Measurements from ENCODE around the gene ADAMTS4. TPM values are rescaled to one million over a fixed set of nuclear protein-coding genes. Genes with fewer than 3 reads are reported as not detected.
"Not testable (repeated sequence)": the region's sequence is repeated elsewhere in the genome, so short reads cannot be mapped to it uniquely, and the experiment has no call there.

ADAMTS4 gene
- total and polyA plus RNA-seq, 2 experiments from 2014 or later: 7.2 to 9.8 TPM

DNA sequence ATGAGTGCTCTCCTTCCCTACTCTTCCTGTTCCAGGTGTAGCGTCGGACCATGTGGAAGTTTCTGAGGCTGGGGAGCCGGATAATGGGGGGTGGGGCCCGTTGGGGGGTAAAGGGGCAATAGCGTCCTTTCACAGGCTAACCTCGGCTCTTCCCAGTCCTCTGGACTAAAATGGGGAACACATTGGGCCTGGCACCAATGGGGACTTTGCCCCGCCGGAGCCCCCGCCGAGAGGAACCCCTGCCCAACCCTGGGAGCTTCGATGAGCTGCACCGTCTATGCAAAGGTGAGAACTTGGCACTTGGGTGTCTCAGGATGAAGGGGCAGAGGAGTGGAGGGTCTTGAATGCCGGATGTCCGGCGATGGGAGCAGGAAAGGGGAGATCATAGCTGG is 27.5 kb upstream of the ADAMTS4 start:
- no peak for DNase-seq
- 14 to 15% methylated on average over 11 to 15 of the region's 15 CpGs for WGBS, 2 experiments (ENCODE audit: low coverage in 1 of 2, low lambda C conversion rate in 2 of 2, missing lambda C conversion rate in 2 of 2)
- peak overlapping the region; percentile 93 for H2AFZ ChIP-seq
- H3K27me3 ChIP-seq (replicated peaks; ENCODE audit: insufficient read depth): no peaks in the 10 kb centered on the region
- H3K9me3 ChIP-seq (ENCODE audit: low read depth): no peaks in the 10 kb centered on the region
- in situ Hi-C loops (cut with MboI): no loop called here
- peaks cover 7% of the 10 kb centered on the region for H3K79me2 ChIP-seq (ENCODE audit: insufficient read depth)
- H3K27ac ChIP-seq: no peak overlapping the region
- no peak for TF ChIP-seq EZH2 (IDR thresholded peaks at IDR 0.05; ENCODE audit: insufficient read depth, poor library complexity, severe bottlenecking)
- no peak for TF ChIP-seq EZH2phosphoT487 (IDR thresholded peaks at IDR 0.05; ENCODE audit: insufficient read depth, low read depth)
- no peaks in the 10 kb centered on the region for H4K20me1 ChIP-seq (ENCODE audit: insufficient read depth)
- peaks cover 11% of the 10 kb centered on the region; the same call in 1 of the 2 replicates for H3K4me1 ChIP-seq (ENCODE audit: insufficient read depth)
- peak overlapping the region; percentile 73 for H3K4me2 ChIP-seq (ENCODE audit: unreplicated experiment)
- H3K36me3 ChIP-seq (ENCODE audit: low read depth): no peaks in the 10 kb centered on the region; the same call in 1 of the 2 replicates
- H3F3A ChIP-seq (ENCODE audit: insufficient read depth): peaks cover 5% of the 10 kb centered on the region; the same call in 1 of the 2 replicates
- H3K4me3 ChIP-seq: peak overlapping the region; percentile 91
- H3K9me2 ChIP-seq (ENCODE audit: insufficient read depth): no peaks in the 10 kb centered on the region
- peak overlapping the region; percentile 80 for H3K9ac ChIP-seq

DNA sequence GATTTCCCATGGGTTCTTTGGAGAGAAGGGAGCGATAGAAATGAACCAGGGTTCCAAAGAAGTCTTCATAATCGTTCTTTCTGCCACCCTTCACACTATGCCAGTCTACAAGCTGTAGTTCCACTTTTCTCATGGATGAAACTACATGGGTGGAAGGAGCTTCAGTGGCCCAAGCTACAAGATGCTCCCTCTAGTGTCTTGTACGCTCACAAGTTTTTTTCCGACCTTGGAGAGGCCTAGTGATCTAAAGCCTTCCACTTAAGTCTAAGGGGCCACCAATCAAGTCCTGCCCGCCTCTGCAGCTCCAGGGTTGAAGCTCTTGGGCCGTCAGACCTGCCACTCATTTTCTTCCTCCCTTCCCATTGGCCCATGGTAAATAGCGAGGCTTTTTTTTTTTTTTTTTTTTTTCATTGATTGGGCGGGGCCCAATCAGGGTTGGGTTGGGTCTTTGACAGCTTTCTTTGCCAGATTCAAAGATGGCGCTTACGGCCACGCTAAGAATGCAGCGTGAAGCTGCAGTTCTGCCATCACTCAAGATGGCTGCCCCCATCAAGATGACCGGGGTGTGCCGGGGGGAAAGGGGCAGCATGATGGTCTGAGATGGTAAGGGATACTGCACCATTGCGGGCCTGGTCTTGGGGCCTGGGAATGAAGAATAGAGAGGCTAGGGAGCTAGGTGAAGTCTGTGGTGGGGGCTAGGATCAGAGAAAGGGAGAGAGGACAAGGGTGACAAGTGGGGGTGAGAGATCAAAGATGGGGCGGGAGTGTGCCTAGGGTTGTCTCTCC is 26.9 kb upstream of the ADAMTS4 start, which contains the start of gene TOMM40L:
TSS of gene TOMM40L (plus strand) at position 527 of the 786 bp plus-strand sequence. CDS start 430 bp downstream, outside the sequence.
- Histone ChIP-seq H3K4me3 (peak within 1 kb of the TSS; percentile 91), H3K27ac (peak within 1 kb of the TSS; percentile 45; the same call in 1 of the 2 replicates), H2AFZ (peak within 1 kb of the TSS; percentile 97), H3K27me3 (replicated peaks; ENCODE audit: insufficient read depth) (no peaks in the 10 kb centered on the region), H4K20me1 (ENCODE audit: insufficient read depth) (no peaks in the 10 kb centered on the region), H3F3A (ENCODE audit: insufficient read depth) (peaks cover 5% of the 10 kb centered on the region; the same call in 1 of the 2 replicates), H3K9ac (peak within 1 kb of the TSS; percentile 80), H3K4me2 (ENCODE audit: unreplicated experiment) (peak within 1 kb of the TSS; percentile 73), H3K4me1 (ENCODE audit: insufficient read depth) (peaks cover 11% of the 10 kb centered on the region; the same call in 1 of the 2 replicates), H3K9me3 (ENCODE audit: low read depth) (no peaks in the 10 kb centered on the region), H3K79me2 (ENCODE audit: insufficient read depth) (peaks cover 7% of the 10 kb centered on the region), H3K36me3 (ENCODE audit: low read depth) (no peaks in the 10 kb centered on the region; the same call in 1 of the 2 replicates), H3K9me2 (ENCODE audit: insufficient read depth) (no peaks in the 10 kb centered on the region)
- WGBS, 2 experiments (ENCODE audit: low coverage in 1 of 2, low lambda C conversion rate in 2 of 2, missing lambda C conversion rate in 2 of 2): 1% methylated on average over 15 to 16 of the region's 16 CpGs
- TF ChIP-seq EZH2phosphoT487 (IDR thresholded peaks at IDR 0.05; ENCODE audit: insufficient read depth, low read depth) (no peak), EZH2 (IDR thresholded peaks at IDR 0.05; ENCODE audit: insufficient read depth, poor library complexity, severe bottlenecking) (no peak)
- peak; percentile 99 for DNase-seq
- in situ Hi-C loops (cut with MboI): no loop called here

DNA sequence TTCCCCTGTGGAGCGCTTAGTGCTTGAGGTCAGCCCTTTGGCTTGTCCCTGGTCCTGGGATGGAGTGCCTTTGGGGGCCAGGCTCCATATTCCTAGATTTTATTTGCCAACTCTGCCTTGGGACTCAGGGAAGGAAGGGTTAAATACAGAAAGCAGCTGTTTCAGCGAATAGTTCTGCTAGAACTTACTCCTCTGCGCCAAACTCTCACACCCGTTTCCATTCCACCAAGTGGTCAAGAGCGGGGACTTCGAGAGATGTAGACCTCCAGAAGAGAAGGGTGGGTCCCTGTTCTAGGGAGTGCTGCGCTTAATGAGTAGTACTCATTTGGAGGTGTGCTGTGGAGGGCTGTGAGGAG is 26.3 kb upstream of the ADAMTS4 start:
- peak overlapping the region; percentile 45 for H3K4me2 ChIP-seq (ENCODE audit: unreplicated experiment)
- no peak for DNase-seq

DNA sequence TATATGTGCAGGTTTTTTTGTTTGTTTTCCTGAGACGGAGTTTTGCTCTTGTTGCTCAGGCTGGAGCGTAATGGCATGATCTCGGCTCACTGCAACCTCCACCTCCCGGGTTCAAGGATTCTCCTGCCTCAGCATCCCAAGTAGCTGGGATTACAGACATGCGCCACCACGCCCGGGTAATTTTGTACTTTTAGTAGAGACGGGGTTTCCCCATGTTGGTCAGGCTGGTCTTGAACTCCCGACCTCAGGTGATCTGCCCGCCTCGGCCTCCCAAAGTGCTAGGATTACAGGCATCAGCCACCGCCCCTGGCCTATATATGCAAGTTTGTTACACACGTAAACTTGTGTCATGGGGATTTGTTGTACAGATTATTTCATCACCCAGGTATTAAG is 25.8 kb upstream of the ADAMTS4 start:
- WGBS, 2 experiments (ENCODE audit: low coverage in 1 of 2, low lambda C conversion rate in 2 of 2, missing lambda C conversion rate in 2 of 2): 87% methylated on average over 12 to 13 of the region's 13 CpGs
- not testable (repeated sequence) for H3K36me3 ChIP-seq (ENCODE audit: low read depth)

More for the DNA sequence above, 26.3 kb upstream of the ADAMTS4 start:
- Histone ChIP-seq H3F3A (ENCODE audit: insufficient read depth) (peaks cover 5% of the 10 kb centered on the region; the same call in 1 of the 2 replicates), H3K27ac (peak overlapping the region; percentile 45; the same call in 1 of the 2 replicates), H4K20me1 (ENCODE audit: insufficient read depth) (no peaks in the 10 kb centered on the region), H3K4me3 (peak overlapping the region; percentile 30; the same call in 1 of the 2 replicates), H3K36me3 (ENCODE audit: low read depth) (no peaks in the 10 kb centered on the region; the same call in 1 of the 2 replicates), H3K4me1 (ENCODE audit: insufficient read depth) (peaks cover 11% of the 10 kb centered on the region; the same call in 1 of the 2 replicates), H3K79me2 (ENCODE audit: insufficient read depth) (peaks cover 7% of the 10 kb centered on the region), H3K9me3 (ENCODE audit: low read depth) (no peaks in the 10 kb centered on the region), H3K9ac (no peak overlapping the region), H3K27me3 (replicated peaks; ENCODE audit: insufficient read depth) (no peaks in the 10 kb centered on the region), H2AFZ (peak overlapping the region; percentile 97), H3K9me2 (ENCODE audit: insufficient read depth) (no peaks in the 10 kb centered on the region)
- 44 to 48% methylated on average over 7 of the region's 7 CpGs for WGBS, 2 experiments (ENCODE audit: low coverage in 1 of 2, low lambda C conversion rate in 2 of 2, missing lambda C conversion rate in 2 of 2)
- in situ Hi-C loops (cut with MboI): no loop called here
- TF ChIP-seq EZH2 (IDR thresholded peaks at IDR 0.05; ENCODE audit: insufficient read depth, poor library complexity, severe bottlenecking): no peak
- no peak for TF ChIP-seq EZH2phosphoT487 (IDR thresholded peaks at IDR 0.05; ENCODE audit: insufficient read depth, low read depth)

More for the DNA sequence above, 25.8 kb upstream of the ADAMTS4 start:
- H3K9me2 ChIP-seq (ENCODE audit: insufficient read depth); H3K9me3 ChIP-seq (ENCODE audit: low read depth); in situ Hi-C loops (cut with MboI); H3K9ac ChIP-seq; H3K27me3 ChIP-seq (replicated peaks; ENCODE audit: insufficient read depth); H3K4me2 ChIP-seq (ENCODE audit: unreplicated experiment); H3K4me3 ChIP-seq; H4K20me1 ChIP-seq (ENCODE audit: insufficient read depth); H3K27ac ChIP-seq; H3K79me2 ChIP-seq (ENCODE audit: insufficient read depth); H3F3A ChIP-seq (ENCODE audit: insufficient read depth); DNase-seq: not testable (repeated sequence)
- H3K4me1 ChIP-seq (ENCODE audit: insufficient read depth): peaks cover 11% of the 10 kb centered on the region; the same call in 1 of the 2 replicates
- peak overlapping the region; percentile 97 for H2AFZ ChIP-seq

All from GM23248 (cell line).